TTC549 (cell line): ENCODE results near the gene ZNF772.

Experiments
- FAIRE-seq: peaks from 2 replicates; lab custom pipeline; 2012; peaks lifted over from hg19 to GRCh38; lab: Jason Lieb, UNC

ZNF772 gene

GRCh38 chr19:57435062-57435978 is 42.0 kb downstream of the ZNF772 start, which contains the start of gene ZNF749:
Gene ZNF749 (plus strand): TSS chr19:57435325. CDS start chr19:57435579, 254 bp downstream.
- peak; percentile 96 for FAIRE-seq

GRCh38 chr19:57434386-57435061 is 42.8 kb downstream of the ZNF772 start:
- FAIRE-seq, result no peak

GRCh38 chr19:57421037-57421436 is 56.3 kb downstream of the ZNF772 start:
- FAIRE-seq, result no peak

GRCh38 chr19:57419439-57419838 is 57.9 kb downstream of the ZNF772 start:
- no peak for FAIRE-seq
